ENCODE results near the gene PSMD1.

The PSMD1 gene

GRCh38 chr2:231037202-231037730, 19.4 kb upstream of the PSMD1 start, which contains the start of gene C2orf72:
Gene C2orf72, plus strand, starts transcription at chr2:231037523. Its CDS starts 43 bp downstream, at chr2:231037566.
- no peak for DNase-seq
- Histone ChIP-seq H3K4me1 (peaks cover 0 to 13% (median 9%) of the 10 kb centered on the region in 4 donors), H3K27ac (no peak within 1 kb of the TSS), H3K9me3 (no peaks in the 10 kb centered on the region), H3K36me3 (no peaks in the 10 kb centered on the region), H3K27me3 (peaks cover 0 to 67% of the 10 kb centered on the region in 2 donors), H3K4me3 (peak within 1 kb of the TSS; percentile 10 to 36)
- intact Hi-C loops (cut with DNase I; ENCODE audit: low total_unique reads) = no loop called here
- no peak for TF ChIP-seq CTCF (IDR thresholded peaks at IDR 0.05)

GRCh38 chr2:231037731-231038482, 18.8 kb upstream of the PSMD1 start:
- peaks cover 0 to 64% of the 10 kb centered on the region in 2 donors for H3K27me3 ChIP-seq

GRCh38 chr2:231038483-231039293, 18.0 kb upstream of the PSMD1 start:
- H3K4me3 ChIP-seq = no peak overlapping the region
- no peak overlapping the region for H3K27ac ChIP-seq
- DNase-seq = no peak
- H3K36me3 ChIP-seq = no peaks in the 10 kb centered on the region
- H3K4me1 ChIP-seq = peaks cover 0 to 13% (median 9%) of the 10 kb centered on the region in 4 donors
- TF ChIP-seq CTCF (IDR thresholded peaks at IDR 0.05) = no peak
- H3K9me3 ChIP-seq = no peaks in the 10 kb centered on the region
- intact Hi-C loops (cut with DNase I; ENCODE audit: low total_unique reads) = no loop called here
- H3K27me3 ChIP-seq = peaks cover 0 to 64% of the 10 kb centered on the region in 2 donors

More at GRCh38 chr2:231037731-231038482, 18.8 kb upstream of the PSMD1 start:
- TF ChIP-seq CTCF (IDR thresholded peaks at IDR 0.05) = no peak
- H3K36me3 ChIP-seq = no peaks in the 10 kb centered on the region
- intact Hi-C loops (cut with DNase I; ENCODE audit: low total_unique reads) = no loop called here
- no peak overlapping the region for H3K27ac ChIP-seq
- peak overlapping the region; percentile 10 to 36 for H3K4me3 ChIP-seq
- H3K4me1 ChIP-seq = peaks cover 0 to 13% (median 9%) of the 10 kb centered on the region in 4 donors
- H3K9me3 ChIP-seq = no peaks in the 10 kb centered on the region
- no peak for DNase-seq

GRCh38 chr2:231039294-231039664, 17.4 kb upstream of the PSMD1 start:
- intact Hi-C loops (cut with DNase I; ENCODE audit: low total_unique reads) = no loop called here
- Histone ChIP-seq H3K4me1 (peaks cover 0 to 13% (median 9%) of the 10 kb centered on the region in 4 donors), H3K27ac (no peak overlapping the region), H3K4me3 (no peak overlapping the region), H3K27me3 (peaks cover 0 to 64% of the 10 kb centered on the region in 2 donors), H3K36me3 (no peaks in the 10 kb centered on the region), H3K9me3 (no peaks in the 10 kb centered on the region)
- no peak for DNase-seq
- no peak for TF ChIP-seq CTCF (IDR thresholded peaks at IDR 0.05)

- TF ChIP-seq CTCF (IDR thresholded peaks at IDR 0.05) = no peak
- H3K9me3 ChIP-seq = no peaks in the 10 kb centered on the region
- H3K4me3 ChIP-seq = no peak overlapping the region
- H3K27me3 ChIP-seq = peaks cover 0 to 64% of the 10 kb centered on the region in 2 donors
- no peak overlapping the region for H3K27ac ChIP-seq
- intact Hi-C loops (cut with DNase I; ENCODE audit: low total_unique reads) = no loop called here
- peaks cover 0 to 13% (median 9%) of the 10 kb centered on the region in 4 donors for H3K4me1 ChIP-seq
- DNase-seq = no peak
- no peaks in the 10 kb centered on the region for H3K36me3 ChIP-seq
Observed at GRCh38 chr2:231039821-231040364, 16.8 kb upstream of the PSMD1 start.
